ENCODE results near the gene AGBL1. TPM values are rescaled to one million over a fixed set of nuclear protein-coding genes. Genes with fewer than 3 reads are reported as not detected.

The AGBL1 gene
- polyA plus RNA-seq, 1 donor from 2014 or later: not detected

DNA sequence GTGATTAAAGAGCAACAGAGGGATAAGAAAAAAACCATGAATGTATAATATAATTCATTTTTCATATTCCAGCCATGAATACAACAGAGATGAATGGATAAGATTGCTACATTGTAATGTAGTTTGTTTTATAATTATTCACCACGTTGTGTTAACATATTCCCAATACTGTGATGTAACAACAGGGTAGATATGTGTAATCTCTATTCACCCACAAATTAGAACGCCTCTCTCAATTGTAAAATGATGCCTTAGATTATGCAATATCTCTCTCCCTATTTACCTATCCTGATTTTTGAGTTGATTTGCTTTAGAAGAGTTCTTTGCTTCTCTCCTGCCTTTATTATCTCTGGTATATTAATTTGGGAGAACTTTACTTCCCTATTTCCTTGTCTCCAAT lies 193.6 kb downstream of the AGBL1 start:
- no peak overlapping the region for H3K4me3 Mint-ChIP-seq
- no peaks in the 10 kb centered on the region for H3K36me3 Mint-ChIP-seq
- peaks cover 0 to 4% (median 1%) of the 10 kb centered on the region in 3 donors for H3K9me3 Mint-ChIP-seq
- H3K4me1 Mint-ChIP-seq: no peaks in the 10 kb centered on the region
- no peaks in the 10 kb centered on the region for H3K27me3 Mint-ChIP-seq
- H3K27ac Mint-ChIP-seq: no peak overlapping the region

DNA sequence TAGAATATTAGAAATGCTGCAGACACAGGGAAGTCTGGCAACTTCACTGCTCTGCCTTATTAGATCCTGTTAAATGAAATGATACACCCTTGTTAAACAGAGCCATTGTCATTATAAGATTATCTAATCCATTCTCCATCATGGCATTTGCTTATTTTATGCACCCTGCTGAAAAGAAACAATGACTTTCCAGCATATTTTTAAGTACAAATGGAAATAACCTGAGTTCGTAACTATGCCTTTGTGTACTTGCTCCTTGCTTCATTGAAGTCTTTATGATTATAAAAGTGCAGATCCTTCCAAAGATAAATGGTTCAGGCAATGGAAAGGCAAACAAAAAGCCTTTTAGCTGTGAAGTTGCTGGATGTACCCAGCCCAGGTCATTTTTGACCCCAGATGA lies 195.7 kb downstream of the AGBL1 start:
- no peak overlapping the region for H3K4me3 Mint-ChIP-seq
- H3K36me3 Mint-ChIP-seq: no peaks in the 10 kb centered on the region
- peaks cover 0 to 7% (median 1%) of the 10 kb centered on the region in 3 donors for H3K9me3 Mint-ChIP-seq
- no peaks in the 10 kb centered on the region for H3K4me1 Mint-ChIP-seq
- no peak overlapping the region for H3K27ac Mint-ChIP-seq
- no peaks in the 10 kb centered on the region for H3K27me3 Mint-ChIP-seq

DNA sequence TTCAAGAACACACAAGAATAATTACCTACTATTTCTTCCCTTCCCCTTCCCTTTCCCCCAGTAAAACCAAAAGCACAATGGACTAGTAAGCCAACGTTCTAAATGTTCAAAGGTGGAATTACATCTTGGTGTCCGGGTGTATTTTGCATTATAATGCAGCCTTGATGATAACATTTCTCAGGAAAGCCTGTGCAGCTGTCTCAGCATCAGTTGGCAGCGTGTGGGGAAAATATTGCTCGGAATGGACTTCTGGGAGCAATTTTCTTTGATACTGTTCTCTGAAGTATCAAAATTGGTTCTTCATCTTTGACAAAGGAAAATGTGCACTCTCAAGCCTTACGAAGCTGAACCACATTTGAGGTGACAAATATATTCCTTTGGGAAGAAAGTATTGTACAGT lies 198.9 kb downstream of the AGBL1 start:
- Mint-ChIP-seq H3K9me3 (peaks cover 0 to 7% (median 3%) of the 10 kb centered on the region in 3 donors), H3K27ac (no peak overlapping the region), H3K4me1 (no peaks in the 10 kb centered on the region), H3K4me3 (no peak overlapping the region), H3K36me3 (no peaks in the 10 kb centered on the region), H3K27me3 (no peaks in the 10 kb centered on the region)

DNA sequence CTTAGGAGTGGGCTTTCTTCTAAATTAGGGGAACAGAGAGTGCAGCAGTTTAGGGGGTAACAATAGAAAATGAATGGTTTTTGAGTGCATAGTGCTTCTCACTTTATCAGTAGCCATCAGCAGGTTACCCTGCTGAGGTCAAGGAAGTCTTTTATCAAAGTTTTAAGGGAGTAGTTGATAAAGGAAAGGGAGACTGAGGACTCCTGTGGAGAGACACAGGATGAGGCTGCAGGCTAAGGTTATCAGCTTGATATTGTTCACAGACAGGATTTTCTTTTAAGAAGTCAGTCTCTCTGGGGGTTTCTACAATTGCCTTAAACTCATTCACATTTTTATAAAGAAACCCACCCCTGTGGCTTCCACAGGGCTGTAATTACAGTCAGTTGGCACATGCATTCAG lies 205.0 kb downstream of the AGBL1 start:
- no peak overlapping the region for H3K27ac Mint-ChIP-seq
- peaks cover 0 to 4% (median 3%) of the 10 kb centered on the region in 3 donors for H3K9me3 Mint-ChIP-seq
- H3K4me1 Mint-ChIP-seq: no peaks in the 10 kb centered on the region
- no peak overlapping the region for H3K4me3 Mint-ChIP-seq
- H3K36me3 Mint-ChIP-seq: no peaks in the 10 kb centered on the region
- peaks cover 2% of the 10 kb centered on the region for H3K27me3 Mint-ChIP-seq

DNA sequence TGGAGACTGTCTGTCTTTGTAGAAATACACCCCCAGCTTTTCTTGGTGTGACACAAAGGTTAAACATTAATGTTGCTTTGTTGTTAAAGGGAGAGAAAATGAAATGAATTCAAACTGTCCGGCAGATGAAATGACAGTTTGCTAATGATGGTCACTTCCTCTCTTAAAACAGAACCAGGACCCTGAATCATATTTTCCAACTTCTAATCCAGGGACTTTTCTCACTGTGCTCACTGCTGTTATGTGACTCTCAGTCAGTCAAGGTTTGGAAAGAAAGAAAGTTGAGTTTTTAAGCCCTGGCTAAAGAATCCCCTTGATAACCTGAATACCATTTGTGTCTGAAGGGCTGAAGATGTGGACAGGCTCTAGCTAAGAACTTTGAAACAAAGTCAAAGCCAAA lies 215.8 kb downstream of the AGBL1 start:
- peaks cover 0 to 4% (median 3%) of the 10 kb centered on the region in 3 donors for H3K9me3 Mint-ChIP-seq

DNA sequence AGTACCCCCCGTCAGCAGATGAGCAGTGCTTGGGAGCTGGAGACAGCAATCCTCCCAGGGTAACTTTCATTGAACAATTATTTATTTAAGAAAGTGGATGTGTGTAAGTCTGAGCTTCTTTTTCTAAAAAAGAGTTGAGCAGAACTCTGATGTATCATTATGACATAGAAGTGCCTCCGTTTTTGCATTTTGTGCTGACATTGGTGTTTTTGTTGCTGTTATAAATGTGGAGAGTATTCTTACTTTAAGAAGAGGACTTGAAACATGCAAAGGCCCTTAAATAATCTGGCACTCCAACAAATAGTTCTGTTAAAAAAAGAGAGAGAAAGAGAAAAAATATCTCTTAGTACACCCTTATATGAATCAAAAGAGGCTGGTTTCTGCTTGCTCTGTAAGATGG lies 217.1 kb downstream of the AGBL1 start:
- Mint-ChIP-seq H3K9me3 (peaks cover 0 to 4% (median 0%) of the 10 kb centered on the region in 3 donors), H3K27ac (no peak overlapping the region), H3K4me3 (no peak overlapping the region), H3K27me3 (no peaks in the 10 kb centered on the region), H3K36me3 (no peaks in the 10 kb centered on the region), H3K4me1 (no peaks in the 10 kb centered on the region)

More for the DNA sequence above, 215.8 kb downstream of the AGBL1 start:
- Mint-ChIP-seq H3K36me3 (no peaks in the 10 kb centered on the region), H3K27me3 (no peaks in the 10 kb centered on the region), H3K27ac (no peak overlapping the region), H3K4me1 (no peaks in the 10 kb centered on the region), H3K4me3 (no peak overlapping the region)

DNA sequence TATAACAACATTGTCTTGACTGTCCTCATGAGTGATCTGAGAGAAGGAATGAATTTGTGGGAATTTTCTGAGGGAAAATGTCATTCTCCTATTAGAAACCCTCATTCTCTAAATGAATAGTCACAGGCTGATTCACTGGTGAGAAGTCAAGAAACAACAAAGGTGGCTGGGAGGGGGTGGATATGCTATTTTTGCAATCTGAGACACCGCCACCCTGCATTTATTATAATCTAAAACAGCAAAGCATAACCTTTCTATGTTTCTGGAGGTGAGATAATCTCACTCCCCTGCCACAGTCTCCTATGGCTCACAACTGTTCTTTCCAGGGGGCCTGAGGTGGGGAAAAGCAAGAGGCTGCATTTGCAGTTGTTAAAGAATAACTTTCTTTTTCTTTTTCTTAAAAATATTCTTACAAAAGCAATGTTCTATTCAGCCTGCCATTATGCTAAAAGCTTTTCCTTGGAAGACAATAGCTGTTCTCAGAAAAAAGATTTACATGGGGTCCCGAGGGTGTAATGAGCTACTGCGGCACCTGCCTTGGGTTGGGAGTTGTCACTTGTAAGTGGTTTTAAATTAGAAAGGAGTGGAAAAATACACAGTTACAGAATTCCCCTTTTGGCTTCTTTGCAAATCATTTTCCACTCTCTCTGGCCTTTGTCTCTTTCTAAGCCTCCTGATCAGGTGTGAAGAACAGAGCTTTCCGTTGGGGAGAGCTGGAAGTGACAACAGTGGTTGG lies 220.9 kb downstream of the AGBL1 start:
- H3K36me3 Mint-ChIP-seq: no peaks in the 10 kb centered on the region
- H3K4me3 Mint-ChIP-seq: no peak overlapping the region
- H3K27ac Mint-ChIP-seq: no peak overlapping the region
- peaks cover 0 to 7% (median 2%) of the 10 kb centered on the region in 3 donors for H3K9me3 Mint-ChIP-seq
- no peaks in the 10 kb centered on the region for H3K27me3 Mint-ChIP-seq
- no peaks in the 10 kb centered on the region for H3K4me1 Mint-ChIP-seq

DNA sequence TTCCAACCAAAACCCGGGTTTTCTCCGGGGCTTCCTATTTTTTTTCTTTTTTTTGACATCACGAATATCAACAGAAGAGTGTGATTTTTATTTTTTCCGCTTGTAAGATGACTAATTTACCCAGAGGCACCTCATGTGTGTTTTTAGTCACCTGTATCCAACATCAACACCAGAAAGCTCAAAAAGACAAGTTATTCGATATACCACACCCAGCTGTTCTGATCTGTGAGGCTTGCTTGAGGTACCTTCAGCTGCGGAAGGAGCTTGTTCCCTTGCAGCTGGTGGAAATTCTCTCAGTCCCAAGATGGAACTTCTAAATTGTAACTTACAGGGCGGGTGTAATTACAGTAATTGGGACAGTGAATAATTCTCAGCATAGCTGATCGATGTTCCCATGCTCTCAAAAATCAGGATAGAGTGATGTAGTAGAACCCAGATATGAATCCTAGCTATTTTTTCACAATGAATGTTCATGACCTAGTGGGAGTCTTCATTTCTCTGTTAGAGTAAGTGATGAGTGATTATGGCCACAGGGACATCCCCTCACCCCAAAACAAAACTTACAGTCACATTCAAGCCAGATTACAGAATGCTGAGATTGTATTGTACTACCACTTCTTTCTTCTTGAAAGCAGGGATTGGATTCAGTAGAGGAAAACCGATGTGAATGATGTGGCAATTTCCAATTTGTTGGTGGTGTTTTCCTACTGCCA lies 232.1 kb downstream of the AGBL1 start:
- Mint-ChIP-seq H3K9me3 (peaks cover 0 to 3% (median 0%) of the 10 kb centered on the region in 3 donors), H3K4me3 (no peak overlapping the region), H3K27ac (no peak overlapping the region), H3K27me3 (no peaks in the 10 kb centered on the region), H3K36me3 (no peaks in the 10 kb centered on the region), H3K4me1 (no peaks in the 10 kb centered on the region)

DNA sequence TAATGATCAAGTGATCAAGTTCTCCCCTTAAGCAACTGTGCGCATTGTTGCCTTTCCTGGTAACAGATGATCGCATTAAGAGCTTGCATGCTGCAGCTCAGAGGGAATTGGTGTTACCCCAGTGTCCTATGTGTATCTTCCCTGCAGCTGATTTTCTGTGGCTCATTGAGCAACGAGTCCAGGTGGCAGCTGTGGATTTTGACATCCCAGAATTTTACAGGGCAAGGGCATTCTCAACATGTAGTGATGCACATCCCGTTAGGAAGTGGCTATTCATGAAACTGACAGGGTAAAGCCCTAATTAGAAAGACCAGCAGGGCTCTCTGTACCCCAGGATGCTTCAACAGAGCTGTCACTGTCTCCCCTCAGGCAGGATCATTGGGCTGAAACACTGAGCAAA lies 232.8 kb downstream of the AGBL1 start:
- Mint-ChIP-seq H3K4me3 (no peak overlapping the region), H3K36me3 (no peaks in the 10 kb centered on the region), H3K27ac (no peak overlapping the region), H3K27me3 (no peaks in the 10 kb centered on the region), H3K4me1 (peaks cover 0 to 1% (median 0%) of the 10 kb centered on the region in 3 donors), H3K9me3 (peaks cover 0 to 3% (median 0%) of the 10 kb centered on the region in 3 donors)

DNA sequence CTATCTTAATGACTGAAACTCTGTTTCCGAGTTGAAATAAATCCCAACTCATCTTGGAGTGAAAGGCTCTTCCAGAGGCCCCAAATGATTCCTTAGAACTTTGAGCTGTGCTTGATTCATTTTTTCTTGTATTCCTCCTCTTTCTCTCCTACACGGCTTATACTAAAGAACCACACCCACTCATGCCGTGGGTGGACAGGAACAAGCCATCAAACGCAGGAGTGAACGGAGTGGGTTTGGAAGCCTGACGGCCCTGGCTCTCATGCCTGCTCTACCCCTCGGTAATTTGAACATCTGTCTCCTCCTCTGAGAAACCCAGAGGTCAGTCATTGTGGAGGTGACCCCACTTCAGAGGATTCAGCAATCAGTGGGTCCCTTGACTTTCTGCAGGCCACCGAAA lies 236.5 kb downstream of the AGBL1 start:
- no peaks in the 10 kb centered on the region for H3K36me3 Mint-ChIP-seq
- no peaks in the 10 kb centered on the region for H3K27me3 Mint-ChIP-seq
- H3K4me3 Mint-ChIP-seq: no peak overlapping the region
- no peak overlapping the region for H3K27ac Mint-ChIP-seq
- H3K4me1 Mint-ChIP-seq: peaks cover 0 to 1% (median 0%) of the 10 kb centered on the region in 3 donors
- H3K9me3 Mint-ChIP-seq: peaks cover 0 to 7% (median 6%) of the 10 kb centered on the region in 3 donors

DNA sequence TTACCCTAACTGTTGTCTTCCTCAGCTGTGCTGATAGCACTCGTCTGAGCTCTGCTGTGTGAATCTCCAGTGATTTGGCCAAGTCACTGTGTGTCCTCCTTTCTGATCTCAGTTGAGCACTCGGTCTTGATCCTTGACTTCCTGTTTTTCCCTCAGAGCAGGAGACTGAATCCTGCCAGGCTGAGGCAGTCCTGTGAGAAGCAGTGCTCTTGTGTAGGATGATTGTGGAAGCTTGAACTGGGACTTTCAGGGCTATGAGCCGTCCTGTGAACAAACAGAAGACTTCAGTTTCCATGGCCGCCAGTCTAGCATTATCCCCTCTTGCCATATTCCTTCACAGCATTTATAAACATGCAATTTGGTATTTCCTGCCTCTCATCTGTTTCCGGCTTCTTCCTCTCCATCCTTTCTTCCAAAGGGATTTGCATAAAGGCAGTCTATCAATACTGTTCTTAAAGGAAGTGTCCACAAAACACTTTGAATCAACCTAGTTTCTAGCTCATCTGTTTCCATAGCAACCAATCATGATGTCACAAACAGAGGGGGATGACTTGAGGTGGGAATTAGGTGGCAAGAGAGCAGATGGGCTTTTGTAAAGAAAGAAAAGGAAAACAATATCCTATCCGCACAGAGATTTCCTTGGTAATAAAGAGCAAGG lies 237.2 kb downstream of the AGBL1 start:
- Mint-ChIP-seq H3K9me3 (peaks cover 0 to 7% (median 6%) of the 10 kb centered on the region in 3 donors), H3K4me1 (peaks cover 0 to 1% (median 0%) of the 10 kb centered on the region in 3 donors), H3K4me3 (no peak overlapping the region), H3K36me3 (no peaks in the 10 kb centered on the region), H3K27ac (no peak overlapping the region), H3K27me3 (no peaks in the 10 kb centered on the region)

DNA sequence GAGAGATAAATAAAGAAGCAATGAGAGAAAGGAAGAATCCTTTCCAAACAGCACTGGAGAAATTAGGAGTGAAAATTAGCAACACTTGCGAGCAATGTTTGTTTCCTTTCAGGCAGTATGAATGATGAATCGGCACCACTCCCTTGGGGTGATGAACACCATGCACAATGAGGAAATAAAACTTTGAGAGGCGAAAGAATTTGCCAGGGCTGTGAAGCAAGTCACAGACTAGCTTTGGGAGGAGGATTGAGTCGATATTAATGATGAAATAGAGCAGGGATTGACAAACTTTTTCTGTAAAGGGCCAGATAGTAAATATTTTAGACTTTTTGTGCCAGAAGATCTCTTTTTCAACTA lies 237.7 kb downstream of the AGBL1 start:
- Mint-ChIP-seq H3K27me3 (no peaks in the 10 kb centered on the region), H3K27ac (no peak overlapping the region), H3K4me1 (peaks cover 0 to 1% (median 0%) of the 10 kb centered on the region in 3 donors), H3K4me3 (no peak overlapping the region), H3K9me3 (peaks cover 0 to 7% (median 6%) of the 10 kb centered on the region in 3 donors), H3K36me3 (no peaks in the 10 kb centered on the region)

DNA sequence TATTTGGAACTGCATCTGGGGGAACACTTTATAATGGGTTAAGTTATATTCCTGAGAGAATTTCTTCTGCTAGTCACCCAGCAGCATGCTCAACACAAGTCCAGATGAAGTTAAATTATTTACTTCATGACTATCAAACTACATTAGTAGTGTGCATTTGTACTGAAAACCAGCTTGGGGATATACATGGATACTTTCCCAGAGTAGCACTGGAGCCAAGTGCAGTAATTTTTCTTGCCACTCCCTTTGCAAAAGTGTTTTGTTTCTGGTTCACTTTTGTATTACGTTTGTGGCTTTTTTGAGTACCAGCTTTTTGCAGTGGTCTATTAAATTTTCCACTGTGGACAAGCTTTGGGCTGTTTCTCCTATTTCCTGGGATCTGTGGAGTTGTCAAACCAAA lies 243.0 kb downstream of the AGBL1 start:
- no peaks in the 10 kb centered on the region for H3K4me1 Mint-ChIP-seq
- no peak overlapping the region for H3K27ac Mint-ChIP-seq
- no peaks in the 10 kb centered on the region for H3K36me3 Mint-ChIP-seq
- H3K27me3 Mint-ChIP-seq: peaks cover 1% of the 10 kb centered on the region
- H3K4me3 Mint-ChIP-seq: no peak overlapping the region
- H3K9me3 Mint-ChIP-seq: peaks cover 3 to 14% (median 6%) of the 10 kb centered on the region in 3 donors

DNA sequence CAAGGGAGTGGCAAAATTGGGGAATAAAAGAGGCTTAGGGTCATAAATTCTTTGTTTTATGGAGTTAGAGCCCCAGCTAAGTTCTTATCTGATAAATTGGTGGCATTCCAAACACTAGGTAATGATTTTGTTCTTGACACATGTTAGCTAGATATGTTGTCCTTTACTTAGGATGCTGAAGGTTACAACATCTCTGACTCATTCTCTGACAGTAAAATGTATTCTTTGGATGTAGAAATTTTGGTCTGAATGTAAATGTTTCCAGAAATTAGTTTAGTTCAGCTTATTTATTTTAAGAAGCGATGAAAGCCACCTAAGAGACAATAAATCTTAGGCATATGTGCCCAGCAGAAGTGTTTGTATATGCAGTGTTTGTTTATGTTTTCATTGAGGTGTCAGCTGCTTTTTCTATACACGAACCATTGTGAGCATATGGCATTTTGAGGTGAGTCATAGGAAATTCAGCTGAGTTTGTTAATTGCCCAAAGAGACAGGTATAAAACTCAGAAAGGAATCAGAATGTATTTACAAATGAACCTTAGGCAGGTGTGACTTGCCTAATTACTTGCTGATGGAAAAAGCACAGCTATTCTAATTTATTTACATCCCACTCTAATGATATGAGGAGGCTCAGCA lies 247.7 kb downstream of the AGBL1 start:
- no peak overlapping the region for H3K4me3 Mint-ChIP-seq
- H3K36me3 Mint-ChIP-seq: no peaks in the 10 kb centered on the region
- H3K27ac Mint-ChIP-seq: no peak overlapping the region
- peaks cover 1% of the 10 kb centered on the region for H3K27me3 Mint-ChIP-seq
- peaks cover 0 to 15% (median 11%) of the 10 kb centered on the region in 3 donors for H3K9me3 Mint-ChIP-seq
- H3K4me1 Mint-ChIP-seq: no peaks in the 10 kb centered on the region

DNA sequence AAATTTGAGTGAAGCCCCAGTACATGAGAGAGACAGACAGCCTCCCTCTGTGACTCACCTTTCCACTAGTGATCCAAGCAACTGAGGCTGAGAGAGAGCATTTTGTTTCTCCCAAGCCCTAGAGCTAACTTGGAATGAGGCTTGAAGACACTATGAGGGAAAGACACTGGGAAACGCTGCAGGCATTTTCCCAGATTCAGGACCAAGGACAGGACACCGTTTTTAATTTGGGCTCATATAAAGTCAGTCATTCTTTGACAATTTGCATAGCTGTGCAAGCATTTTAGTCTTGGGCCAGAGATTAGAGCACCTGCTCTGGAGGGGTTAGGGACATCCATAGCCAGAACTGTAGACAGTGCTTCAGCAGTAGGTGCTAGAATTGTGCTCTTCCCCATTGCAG lies 249.0 kb downstream of the AGBL1 start:
- peaks cover 0 to 19% (median 11%) of the 10 kb centered on the region in 3 donors for H3K9me3 Mint-ChIP-seq
- no peaks in the 10 kb centered on the region for H3K36me3 Mint-ChIP-seq
- H3K4me1 Mint-ChIP-seq: no peaks in the 10 kb centered on the region
- H3K4me3 Mint-ChIP-seq: no peak overlapping the region
- no peak overlapping the region for H3K27ac Mint-ChIP-seq
- peaks cover 1% of the 10 kb centered on the region for H3K27me3 Mint-ChIP-seq

All from IgD-negative memory B cell (primary cell).